RWPE1 (cell line): ENCODE results near the gene BSN.

ENCODE experiments used
- CTCF ChIA-PET: fragments of 350-600 bp; sonication (Branson Sonifier 250); formaldehyde crosslinking; extraction: SDS; loops from one replicate; lab custom pipeline; 2021; lab: Yijun Ruan, JAX
- POLR2A ChIA-PET: fragments of 400-600 bp; formaldehyde crosslinking; extraction: SDS; loops from one replicate; lab custom pipeline; 2020; ENCODE audit warnings: antibody characterized with exemption; ENCODE audit not compliant: low non-redundant PET; lab: Yijun Ruan, JAX
- DNase-seq: peaks from one replicate; pipeline ENCODE4 v3.0.0; 2012; ENCODE audit warnings: low spot score
- H3K27ac ChIP-seq: fragments of 450-650 bp; 2 replicates; pipeline ENCODE4 v1.5.1; 2017
- CTCF ChIP-seq: fragments of 450-650 bp; conservative IDR thresholded peaks from 2 replicates; pipeline ENCODE4 v1.5.1; 2017; ENCODE audit warnings: low read depth, mild to moderate bottlenecking

BSN gene

GRCh38 chr3:49709852-49710251, 155.6 kb downstream of the BSN start:
- POLR2A ChIA-PET, result no interaction called here
- CTCF ChIA-PET, result no interaction called here
- H3K27ac ChIP-seq, result no peak overlapping the region
- TF ChIP-seq CTCF, result no peak
- DNase-seq, result no peak

- peak overlapping the region; percentile 33; the same call in 1 of the 2 replicates for H3K27ac ChIP-seq
- no peak for DNase-seq
- ChIA-PET CTCF (no interaction called here), POLR2A (no interaction called here)
- TF ChIP-seq CTCF, result no peak
Observed at GRCh38 chr3:49711489-49711888, 157.2 kb downstream of the BSN start.

- DNase-seq, result no peak
- ChIA-PET CTCF (no interaction called here), POLR2A (no interaction called here)
- no peak for TF ChIP-seq CTCF
- H3K27ac ChIP-seq, result peak overlapping the region; percentile 33
Observed at GRCh38 chr3:49712166-49712565, 157.9 kb downstream of the BSN start.

GRCh38 chr3:49712631-49713317, 158.5 kb downstream of the BSN start:
- ChIA-PET CTCF (no interaction called here), POLR2A (no interaction called here)
- no peak for DNase-seq
- H3K27ac ChIP-seq, result peak overlapping the region; percentile 33
- TF ChIP-seq CTCF, result no peak

- ChIA-PET POLR2A (no interaction called here), CTCF (no interaction called here)
- DNase-seq, result no peak
- TF ChIP-seq CTCF, result no peak
- peak overlapping the region; percentile 33 for H3K27ac ChIP-seq
Observed at GRCh38 chr3:49713336-49714105, 159.2 kb downstream of the BSN start.

GRCh38 chr3:49714728-49715550, 160.7 kb downstream of the BSN start:
- ChIA-PET POLR2A (no interaction called here), CTCF (no interaction called here)
- no peak for DNase-seq
- H3K27ac ChIP-seq, result no peak overlapping the region
- no peak for TF ChIP-seq CTCF
